ENCODE data around the gene NABP1. TPM values are rescaled to one million over a fixed set of nuclear protein-coding genes. Genes with fewer than 3 reads are reported as not detected.

Gene NABP1
- total RNA-seq, 1 donor from 2014 or later, result 86.0 TPM

DNA sequence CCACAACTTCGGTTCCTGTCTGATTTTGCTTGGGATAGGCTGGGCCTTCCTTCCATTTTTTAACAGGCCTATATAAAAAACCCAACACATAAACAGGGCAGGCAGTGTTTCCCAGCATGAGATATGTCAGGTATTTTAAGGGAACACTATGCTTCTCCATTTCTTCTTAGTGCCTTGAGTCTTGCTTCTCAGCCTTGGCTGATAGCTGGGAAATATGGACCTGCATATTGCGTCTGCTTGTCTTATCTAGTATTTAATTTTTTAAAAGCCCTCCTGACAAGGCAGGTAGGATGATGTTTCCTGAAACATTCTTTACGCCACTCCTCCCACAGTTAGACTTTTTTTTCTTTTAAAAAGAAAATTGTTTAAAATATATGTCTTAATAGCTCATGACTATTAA, 45.5 kb upstream of the NABP1 start:
- intact Hi-C loops (cut with micrococcal nuclease), result no loop called here
- Mint-ChIP-seq H3K36me3 (ENCODE audit: low read depth) (no peaks in the 10 kb centered on the region), H3K9me3 (no peaks in the 10 kb centered on the region), H3K27ac (no peak overlapping the region), H3K4me3 (no peak overlapping the region), H3K27me3 (no peaks in the 10 kb centered on the region), H3K4me1 (peaks cover 36% of the 10 kb centered on the region)
- DNase-seq (no peak), ATAC-seq (ENCODE audit: low read depth) (no peak)
- TF ChIP-seq, protein P1, sequence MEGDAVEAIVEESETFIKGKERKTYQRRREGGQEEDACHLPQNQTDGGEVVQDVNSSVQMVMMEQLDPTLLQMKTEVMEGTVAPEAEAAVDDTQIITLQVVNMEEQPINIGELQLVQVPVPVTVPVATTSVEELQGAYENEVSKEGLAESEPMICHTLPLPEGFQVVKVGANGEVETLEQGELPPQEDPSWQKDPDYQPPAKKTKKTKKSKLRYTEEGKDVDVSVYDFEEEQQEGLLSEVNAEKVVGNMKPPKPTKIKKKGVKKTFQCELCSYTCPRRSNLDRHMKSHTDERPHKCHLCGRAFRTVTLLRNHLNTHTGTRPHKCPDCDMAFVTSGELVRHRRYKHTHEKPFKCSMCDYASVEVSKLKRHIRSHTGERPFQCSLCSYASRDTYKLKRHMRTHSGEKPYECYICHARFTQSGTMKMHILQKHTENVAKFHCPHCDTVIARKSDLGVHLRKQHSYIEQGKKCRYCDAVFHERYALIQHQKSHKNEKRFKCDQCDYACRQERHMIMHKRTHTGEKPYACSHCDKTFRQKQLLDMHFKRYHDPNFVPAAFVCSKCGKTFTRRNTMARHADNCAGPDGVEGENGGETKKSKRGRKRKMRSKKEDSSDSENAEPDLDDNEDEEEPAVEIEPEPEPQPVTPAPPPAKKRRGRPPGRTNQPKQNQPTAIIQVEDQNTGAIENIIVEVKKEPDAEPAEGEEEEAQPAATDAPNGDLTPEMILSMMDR (IDR thresholded peaks at IDR 0.05), result no peak
- POLR2A ChIA-PET, result interaction anchor here (2.0 kb wide), 1 partner anchor 45 kb away, joined by 8 read pairs; the partner anchor contains the start of gene NABP1
- CTCF ChIA-PET, result no interaction called here

DNA sequence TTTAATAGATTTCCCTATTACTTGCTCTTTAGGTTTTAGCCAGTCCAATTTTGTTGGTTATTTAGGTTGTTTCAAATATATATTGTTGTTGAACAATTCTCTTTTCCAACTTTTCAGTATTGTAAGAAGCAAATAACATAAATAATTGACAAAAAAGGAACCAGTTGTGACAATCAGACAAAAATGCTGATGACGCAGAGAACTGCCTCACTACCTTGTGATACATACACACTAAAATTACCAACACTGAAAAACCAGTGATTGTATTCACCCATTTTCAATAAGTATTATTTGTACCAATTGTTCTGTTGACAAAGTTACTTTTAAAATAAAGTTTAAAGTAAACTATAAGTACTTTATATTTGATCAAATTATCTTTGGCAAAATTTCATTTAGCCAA, 43.1 kb upstream of the NABP1 start:
- DNase-seq, result no peak
- ATAC-seq (ENCODE audit: low read depth), result no peak
- H3K36me3 Mint-ChIP-seq (ENCODE audit: low read depth), result no peaks in the 10 kb centered on the region
- H3K27ac Mint-ChIP-seq, result no peak overlapping the region
- TF ChIP-seq, protein P1 (IDR thresholded peaks at IDR 0.05), result no peak
- ChIA-PET CTCF (no interaction called here), POLR2A (no interaction called here)
- intact Hi-C loops (cut with micrococcal nuclease), result loop anchor here (2.0 to 5.0 kb wide), 2 partner anchors 26 to 43 kb away; partner anchors contain the start of gene NABP1
- H3K9me3 Mint-ChIP-seq, result no peaks in the 10 kb centered on the region
- no peak overlapping the region for H3K4me3 Mint-ChIP-seq
- H3K27me3 Mint-ChIP-seq, result no peaks in the 10 kb centered on the region
- H3K4me1 Mint-ChIP-seq, result peaks cover 35% of the 10 kb centered on the region

DNA sequence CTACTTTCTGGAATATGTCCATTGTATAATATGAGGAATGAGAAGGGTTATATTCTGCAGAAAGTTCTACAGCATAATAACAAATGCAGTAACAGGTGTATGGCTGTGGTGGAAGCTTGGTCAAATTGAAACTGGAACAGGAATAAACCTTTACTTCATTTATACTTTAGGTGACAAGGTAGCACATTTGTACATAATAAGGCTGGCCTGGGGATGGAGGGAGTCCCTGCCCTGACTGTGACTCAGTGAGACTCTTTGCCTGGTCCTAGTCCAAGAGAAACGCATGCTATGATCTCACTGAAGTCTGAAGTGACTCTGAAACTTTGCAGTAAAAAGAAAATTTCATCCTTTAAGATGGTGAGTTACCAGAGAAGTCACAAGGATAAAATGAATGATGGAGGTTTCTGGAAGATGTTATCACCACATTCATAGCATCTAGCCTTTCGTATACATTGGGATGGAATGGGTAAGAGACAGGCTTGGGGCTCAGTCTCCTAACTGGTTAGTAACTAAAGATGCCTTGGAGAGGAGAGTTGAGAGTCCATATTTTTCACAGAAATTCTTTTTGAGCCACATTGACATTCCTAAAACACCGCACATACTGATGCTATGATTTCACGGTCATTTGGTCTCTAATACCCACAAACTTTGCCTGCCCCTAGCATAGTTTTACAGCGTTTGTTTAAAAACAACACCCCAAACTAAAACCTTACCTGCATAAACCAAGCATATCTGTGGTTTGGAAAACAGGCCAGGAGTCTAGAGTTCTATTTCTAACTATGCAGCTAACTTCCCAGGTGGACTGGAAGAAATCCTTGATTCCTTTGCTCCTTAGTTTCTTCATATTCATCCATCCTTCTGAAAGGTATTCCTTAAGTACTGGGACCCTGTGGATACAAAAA, 42.4 kb upstream of the NABP1 start:
- H3K27ac Mint-ChIP-seq, result no peak overlapping the region
- H3K4me1 Mint-ChIP-seq, result peaks cover 30% of the 10 kb centered on the region
- no peaks in the 10 kb centered on the region for H3K27me3 Mint-ChIP-seq
- intact Hi-C loops (cut with micrococcal nuclease), result loop anchor here (2.0 to 5.0 kb wide), 2 partner anchors 25 to 42 kb away; partner anchors contain the start of gene NABP1
- H3K36me3 Mint-ChIP-seq (ENCODE audit: low read depth), result no peaks in the 10 kb centered on the region
- H3K4me3 Mint-ChIP-seq, result no peak overlapping the region
- ChIA-PET CTCF (no interaction called here), POLR2A (interaction anchor here (0.7 kb wide), 1 partner anchor 42 kb away, joined by 3 read pairs; the partner anchor contains the start of gene NABP1)
- TF ChIP-seq, protein P1 (IDR thresholded peaks at IDR 0.05), result no peak
- H3K9me3 Mint-ChIP-seq, result no peaks in the 10 kb centered on the region
- ATAC-seq (ENCODE audit: low read depth) (peak; percentile 57), DNase-seq (no peak)

DNA sequence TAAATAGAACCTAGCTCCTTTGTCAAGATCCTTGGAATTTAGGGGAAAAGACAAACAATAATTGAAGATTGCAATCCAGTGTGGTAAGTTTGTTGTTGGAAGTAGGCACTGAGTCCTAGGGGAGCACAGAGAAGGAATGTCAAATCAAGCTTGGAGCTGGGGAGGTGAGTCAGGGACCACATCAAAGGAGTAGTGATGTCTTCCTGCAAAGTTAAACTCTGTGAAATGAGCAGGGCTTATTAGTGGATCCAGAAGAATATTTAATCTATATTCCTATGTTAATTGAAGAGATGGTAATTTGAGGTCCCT, 41.7 kb upstream of the NABP1 start:
- no peaks in the 10 kb centered on the region for H3K27me3 Mint-ChIP-seq
- peaks cover 30% of the 10 kb centered on the region for H3K4me1 Mint-ChIP-seq

DNA sequence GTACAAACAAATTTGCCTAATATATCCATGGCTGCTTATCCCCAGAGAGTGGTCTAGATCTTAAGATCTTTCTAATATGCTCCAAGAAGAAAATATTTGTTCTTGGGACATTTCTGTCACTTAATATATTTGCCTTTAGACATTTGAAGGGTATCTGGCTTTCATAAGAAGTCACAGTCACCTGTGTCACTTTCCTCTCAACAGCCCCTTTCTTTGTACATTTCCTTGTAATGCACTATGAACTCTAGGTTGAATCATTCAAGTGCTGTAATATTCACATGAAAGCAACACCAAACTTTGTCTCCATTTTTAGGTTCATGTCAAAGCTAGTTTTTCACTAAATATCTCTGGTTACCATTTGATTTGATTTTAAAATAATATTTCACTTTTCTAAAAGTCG, 41.4 kb upstream of the NABP1 start:
- ChIA-PET POLR2A (interaction anchor here (0.7 to 2.2 kb wide), 3 partner anchors 10 to 42 kb away, joined by 3 to 13 read pairs (median 3); partner anchors contain the start of gene NABP1), CTCF (no interaction called here)
- intact Hi-C loops (cut with micrococcal nuclease), result loop anchor here (5.0 kb wide), 1 partner anchor 41 kb away; the partner anchor contains the start of gene NABP1
- no peak overlapping the region for H3K27ac Mint-ChIP-seq
- ATAC-seq (ENCODE audit: low read depth) (no peak), DNase-seq (no peak)
- H3K36me3 Mint-ChIP-seq (ENCODE audit: low read depth), result no peaks in the 10 kb centered on the region
- no peak overlapping the region for H3K4me3 Mint-ChIP-seq
- H3K9me3 Mint-ChIP-seq, result no peaks in the 10 kb centered on the region
- no peaks in the 10 kb centered on the region for H3K27me3 Mint-ChIP-seq
- peaks cover 30% of the 10 kb centered on the region for H3K4me1 Mint-ChIP-seq
- TF ChIP-seq, protein P1 (IDR thresholded peaks at IDR 0.05), result no peak

More for the DNA sequence above, 41.7 kb upstream of the NABP1 start:
- ChIA-PET CTCF (no interaction called here), POLR2A (interaction anchor here (0.7 kb wide), 1 partner anchor 42 kb away, joined by 3 read pairs; the partner anchor contains the start of gene NABP1)
- DNase-seq (no peak), ATAC-seq (ENCODE audit: low read depth) (no peak)
- intact Hi-C loops (cut with micrococcal nuclease), result loop anchor here (5.0 kb wide), 1 partner anchor 41 kb away; the partner anchor contains the start of gene NABP1
- Mint-ChIP-seq H3K9me3 (no peaks in the 10 kb centered on the region), H3K4me3 (no peak overlapping the region), H3K36me3 (ENCODE audit: low read depth) (no peaks in the 10 kb centered on the region), H3K27ac (no peak overlapping the region)
- TF ChIP-seq, protein P1 (IDR thresholded peaks at IDR 0.05), result no peak

All from activated B cell treated with CpG ODN at 0.5 μM for 24 hours (primary cell).